Measurements from ENCODE around the gene C12orf56. TPM values are rescaled to one million over a fixed set of nuclear protein-coding genes. Genes with fewer than 3 reads are reported as not detected.

Gene C12orf56
- total and polyA plus RNA-seq, 4 donors: 0.08 to 0.47 (median 0.24) TPM; not detected in 1

DNA sequence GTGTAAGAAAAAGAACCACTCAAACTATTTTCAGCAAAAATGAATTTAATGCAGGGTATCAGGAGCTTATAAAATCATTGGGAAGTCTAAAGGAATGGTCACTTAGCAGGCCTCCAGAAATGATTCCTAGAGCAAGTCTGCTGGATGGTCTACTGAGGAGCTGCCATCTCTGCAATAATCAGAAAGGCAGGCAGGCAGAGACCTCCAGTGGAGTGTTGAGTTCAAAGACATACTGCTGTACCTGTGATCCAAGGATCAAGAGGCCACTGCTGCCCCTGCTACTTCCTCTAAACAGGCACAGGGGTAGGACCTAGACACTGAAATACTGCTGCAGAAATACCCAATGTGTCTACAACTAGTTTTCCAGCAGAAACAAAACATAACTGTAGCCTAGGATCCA is 154.0 kb downstream of the C12orf56 start:
- no peak overlapping the region for H3K9ac ChIP-seq (ENCODE audit: low read depth in 1 of 2, low read length in 2 of 2)
- no peak overlapping the region for H3K27ac ChIP-seq (ENCODE audit: low read depth in 1 of 2, low read length in 2 of 2)
- H3K36me3 ChIP-seq (ENCODE audit: control insufficient read depth in 4 of 4, insufficient read depth in 3 of 4, low read depth in 1 of 4, low read length in 3 of 4): no peaks in the 10 kb centered on the region
- H3K27me3 ChIP-seq (ENCODE audit: control insufficient read depth in 4 of 4, insufficient read depth in 4 of 4, low read length in 3 of 4): no peaks in the 10 kb centered on the region
- no peak overlapping the region for H3K4me3 ChIP-seq (ENCODE audit: low read depth in 1 of 3, low read length in 3 of 3)
- TF ChIP-seq RXRA (IDR thresholded peaks at IDR 0.05) (no peak), SP1 (IDR thresholded peaks at IDR 0.05) (no peak)
- H3K9me3 ChIP-seq (ENCODE audit: control insufficient read depth in 4 of 4, low read length in 3 of 4): no peaks in the 10 kb centered on the region
- no peaks in the 10 kb centered on the region for H3K4me1 ChIP-seq (ENCODE audit: control insufficient read depth in 4 of 4, insufficient read depth in 4 of 4, low read length in 3 of 4)
- no peak for DNase-seq (ENCODE audit: low spot score)

DNA sequence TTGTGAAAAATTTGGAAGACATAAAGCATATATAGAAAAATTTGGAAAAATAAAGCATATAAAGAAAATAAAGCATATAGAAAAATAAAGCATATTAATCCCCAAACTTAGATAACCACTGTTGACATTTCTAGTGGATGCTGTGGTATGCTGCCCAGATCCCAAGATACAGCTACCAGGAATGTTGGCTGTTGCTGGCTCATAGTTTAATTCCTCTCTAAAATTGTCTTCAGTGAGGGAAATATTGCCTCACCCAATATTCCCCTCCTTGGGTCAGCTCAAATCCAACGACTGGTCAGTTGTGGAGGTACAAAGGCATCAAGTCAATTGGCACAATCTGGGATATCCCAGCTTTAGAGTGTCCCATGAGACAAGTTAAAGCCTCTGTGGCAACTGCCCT is 158.4 kb downstream of the C12orf56 start:
- no peak for DNase-seq (ENCODE audit: low spot score)
- 87% methylated on average over 1 of the region's 1 CpG for WGBS

DNA sequence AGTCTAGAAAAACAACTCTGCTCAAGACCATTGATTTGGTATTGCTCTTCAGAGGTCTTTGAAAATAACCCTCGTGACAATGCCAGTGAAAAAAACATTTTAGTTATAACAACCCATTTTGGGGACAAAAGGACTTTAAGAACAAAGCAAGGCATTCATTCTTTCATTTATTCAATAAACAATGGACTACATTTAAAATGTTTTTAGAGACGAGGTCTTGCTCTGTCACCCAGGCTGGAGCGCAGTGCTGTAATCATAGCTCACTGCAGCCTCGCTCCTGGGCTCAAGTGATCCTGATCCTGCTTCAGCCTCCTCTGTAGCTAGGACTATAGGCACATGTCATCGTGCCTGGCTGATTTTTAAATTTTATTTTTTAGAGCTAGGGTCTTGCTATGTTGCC is 160.8 kb downstream of the C12orf56 start:
- 92% methylated on average over 5 of the region's 5 CpGs for WGBS
- Histone ChIP-seq H3K27me3 (ENCODE audit: control insufficient read depth in 4 of 4, insufficient read depth in 4 of 4, low read length in 3 of 4) (no peaks in the 10 kb centered on the region), H3K27ac (ENCODE audit: low read depth in 1 of 2, low read length in 2 of 2) (no peak overlapping the region)

More for the DNA sequence above, 158.4 kb downstream of the C12orf56 start:
- Histone ChIP-seq H3K9ac (ENCODE audit: low read depth in 1 of 2, low read length in 2 of 2) (no peak overlapping the region), H3K4me1 (ENCODE audit: control insufficient read depth in 4 of 4, insufficient read depth in 4 of 4, low read length in 3 of 4) (no peaks in the 10 kb centered on the region), H3K36me3 (ENCODE audit: control insufficient read depth in 4 of 4, insufficient read depth in 3 of 4, low read depth in 1 of 4, low read length in 3 of 4) (no peaks in the 10 kb centered on the region), H3K27me3 (ENCODE audit: control insufficient read depth in 4 of 4, insufficient read depth in 4 of 4, low read length in 3 of 4) (no peaks in the 10 kb centered on the region), H3K4me3 (ENCODE audit: low read depth in 1 of 3, low read length in 3 of 3) (no peak overlapping the region), H3K9me3 (ENCODE audit: control insufficient read depth in 4 of 4, low read length in 3 of 4) (no peaks in the 10 kb centered on the region), H3K27ac (ENCODE audit: low read depth in 1 of 2, low read length in 2 of 2) (no peak overlapping the region)
- TF ChIP-seq, protein P1, sequence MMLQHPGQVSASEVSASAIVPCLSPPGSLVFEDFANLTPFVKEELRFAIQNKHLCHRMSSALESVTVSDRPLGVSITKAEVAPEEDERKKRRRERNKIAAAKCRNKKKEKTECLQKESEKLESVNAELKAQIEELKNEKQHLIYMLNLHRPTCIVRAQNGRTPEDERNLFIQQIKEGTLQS (IDR thresholded peaks at IDR 0.05): no peak
- TF ChIP-seq FOXA2 (IDR thresholded peaks at IDR 0.05): no peak
- TF ChIP-seq SP1 (IDR thresholded peaks at IDR 0.05): no peak
- no peak for TF ChIP-seq HNF4G (IDR thresholded peaks at IDR 0.05)

More for the DNA sequence above, 160.8 kb downstream of the C12orf56 start:
- Histone ChIP-seq H3K9me3 (ENCODE audit: control insufficient read depth in 4 of 4, low read length in 3 of 4) (no peaks in the 10 kb centered on the region), H3K9ac (ENCODE audit: low read depth in 1 of 2, low read length in 2 of 2) (no peak overlapping the region), H3K4me1 (ENCODE audit: control insufficient read depth in 4 of 4, insufficient read depth in 4 of 4, low read length in 3 of 4) (no peaks in the 10 kb centered on the region), H3K4me3 (ENCODE audit: low read depth in 1 of 3, low read length in 3 of 3) (no peak overlapping the region), H3K36me3 (ENCODE audit: control insufficient read depth in 4 of 4, insufficient read depth in 3 of 4, low read depth in 1 of 4, low read length in 3 of 4) (no peaks in the 10 kb centered on the region)
- no peak for DNase-seq (ENCODE audit: low spot score)
- TF ChIP-seq TAF1 (conservative IDR thresholded peaks at IDR 0.05) (no peak), YY1 (IDR thresholded peaks at IDR 0.05) (no peak), HNF4A (conservative IDR thresholded peaks at IDR 0.05) (no peak), NR2F2 (IDR thresholded peaks at IDR 0.05) (no peak), RAD21 (IDR thresholded peaks at IDR 0.05) (no peak), FOXA1 (IDR thresholded peaks at IDR 0.05) (no peak), JUND (IDR thresholded peaks at IDR 0.05) (no peak), GABPA (IDR thresholded peaks at IDR 0.05 in 1 of 2, conservative IDR thresholded peaks at IDR 0.05 in 1 of 2) (no peak), SP1 (IDR thresholded peaks at IDR 0.05) (no peak), EGR1 (IDR thresholded peaks at IDR 0.05; ENCODE audit: low read depth in 2 of 2) (no peak), RXRA (IDR thresholded peaks at IDR 0.05) (no peak), FOXA2 (IDR thresholded peaks at IDR 0.05) (no peak), HNF4G (IDR thresholded peaks at IDR 0.05) (no peak)
- TF ChIP-seq, protein P2, sequence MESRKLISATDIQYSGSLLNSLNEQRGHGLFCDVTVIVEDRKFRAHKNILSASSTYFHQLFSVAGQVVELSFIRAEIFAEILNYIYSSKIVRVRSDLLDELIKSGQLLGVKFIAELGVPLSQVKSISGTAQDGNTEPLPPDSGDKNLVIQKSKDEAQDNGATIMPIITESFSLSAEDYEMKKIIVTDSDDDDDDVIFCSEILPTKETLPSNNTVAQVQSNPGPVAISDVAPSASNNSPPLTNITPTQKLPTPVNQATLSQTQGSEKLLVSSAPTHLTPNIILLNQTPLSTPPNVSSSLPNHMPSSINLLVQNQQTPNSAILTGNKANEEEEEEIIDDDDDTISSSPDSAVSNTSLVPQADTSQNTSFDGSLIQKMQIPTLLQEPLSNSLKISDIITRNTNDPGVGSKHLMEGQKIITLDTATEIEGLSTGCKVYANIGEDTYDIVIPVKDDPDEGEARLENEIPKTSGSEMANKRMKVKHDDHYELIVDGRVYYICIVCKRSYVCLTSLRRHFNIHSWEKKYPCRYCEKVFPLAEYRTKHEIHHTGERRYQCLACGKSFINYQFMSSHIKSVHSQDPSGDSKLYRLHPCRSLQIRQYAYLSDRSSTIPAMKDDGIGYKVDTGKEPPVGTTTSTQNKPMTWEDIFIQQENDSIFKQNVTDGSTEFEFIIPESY (IDR thresholded peaks at IDR 0.05): no peak
- TF ChIP-seq, protein P3, sequence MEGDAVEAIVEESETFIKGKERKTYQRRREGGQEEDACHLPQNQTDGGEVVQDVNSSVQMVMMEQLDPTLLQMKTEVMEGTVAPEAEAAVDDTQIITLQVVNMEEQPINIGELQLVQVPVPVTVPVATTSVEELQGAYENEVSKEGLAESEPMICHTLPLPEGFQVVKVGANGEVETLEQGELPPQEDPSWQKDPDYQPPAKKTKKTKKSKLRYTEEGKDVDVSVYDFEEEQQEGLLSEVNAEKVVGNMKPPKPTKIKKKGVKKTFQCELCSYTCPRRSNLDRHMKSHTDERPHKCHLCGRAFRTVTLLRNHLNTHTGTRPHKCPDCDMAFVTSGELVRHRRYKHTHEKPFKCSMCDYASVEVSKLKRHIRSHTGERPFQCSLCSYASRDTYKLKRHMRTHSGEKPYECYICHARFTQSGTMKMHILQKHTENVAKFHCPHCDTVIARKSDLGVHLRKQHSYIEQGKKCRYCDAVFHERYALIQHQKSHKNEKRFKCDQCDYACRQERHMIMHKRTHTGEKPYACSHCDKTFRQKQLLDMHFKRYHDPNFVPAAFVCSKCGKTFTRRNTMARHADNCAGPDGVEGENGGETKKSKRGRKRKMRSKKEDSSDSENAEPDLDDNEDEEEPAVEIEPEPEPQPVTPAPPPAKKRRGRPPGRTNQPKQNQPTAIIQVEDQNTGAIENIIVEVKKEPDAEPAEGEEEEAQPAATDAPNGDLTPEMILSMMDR (IDR thresholded peaks at IDR 0.05; ENCODE audit: low read depth, low read length, missing input control): no peak
- TF ChIP-seq, protein P4, sequence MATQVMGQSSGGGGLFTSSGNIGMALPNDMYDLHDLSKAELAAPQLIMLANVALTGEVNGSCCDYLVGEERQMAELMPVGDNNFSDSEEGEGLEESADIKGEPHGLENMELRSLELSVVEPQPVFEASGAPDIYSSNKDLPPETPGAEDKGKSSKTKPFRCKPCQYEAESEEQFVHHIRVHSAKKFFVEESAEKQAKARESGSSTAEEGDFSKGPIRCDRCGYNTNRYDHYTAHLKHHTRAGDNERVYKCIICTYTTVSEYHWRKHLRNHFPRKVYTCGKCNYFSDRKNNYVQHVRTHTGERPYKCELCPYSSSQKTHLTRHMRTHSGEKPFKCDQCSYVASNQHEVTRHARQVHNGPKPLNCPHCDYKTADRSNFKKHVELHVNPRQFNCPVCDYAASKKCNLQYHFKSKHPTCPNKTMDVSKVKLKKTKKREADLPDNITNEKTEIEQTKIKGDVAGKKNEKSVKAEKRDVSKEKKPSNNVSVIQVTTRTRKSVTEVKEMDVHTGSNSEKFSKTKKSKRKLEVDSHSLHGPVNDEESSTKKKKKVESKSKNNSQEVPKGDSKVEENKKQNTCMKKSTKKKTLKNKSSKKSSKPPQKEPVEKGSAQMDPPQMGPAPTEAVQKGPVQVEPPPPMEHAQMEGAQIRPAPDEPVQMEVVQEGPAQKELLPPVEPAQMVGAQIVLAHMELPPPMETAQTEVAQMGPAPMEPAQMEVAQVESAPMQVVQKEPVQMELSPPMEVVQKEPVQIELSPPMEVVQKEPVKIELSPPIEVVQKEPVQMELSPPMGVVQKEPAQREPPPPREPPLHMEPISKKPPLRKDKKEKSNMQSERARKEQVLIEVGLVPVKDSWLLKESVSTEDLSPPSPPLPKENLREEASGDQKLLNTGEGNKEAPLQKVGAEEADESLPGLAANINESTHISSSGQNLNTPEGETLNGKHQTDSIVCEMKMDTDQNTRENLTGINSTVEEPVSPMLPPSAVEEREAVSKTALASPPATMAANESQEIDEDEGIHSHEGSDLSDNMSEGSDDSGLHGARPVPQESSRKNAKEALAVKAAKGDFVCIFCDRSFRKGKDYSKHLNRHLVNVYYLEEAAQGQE (IDR thresholded peaks at IDR 0.05): no peak
- TF ChIP-seq, protein P1 (IDR thresholded peaks at IDR 0.05): no peak
